Stimulated activated CD8-positive, alpha-beta memory T cell treated with anti-CD3 and anti-CD28 coated beads, Interleukin-7, amount 100 ng/mL, for 24 hours (primary cell): Measurements from ENCODE around the gene ITGA7.

ENCODE experiments used
- DNase-seq: peaks from one replicate; pipeline ENCODE4 v3.0.0-alpha.2; 2020; ENCODE audit warnings: low read depth

ITGA7 gene

DNA sequence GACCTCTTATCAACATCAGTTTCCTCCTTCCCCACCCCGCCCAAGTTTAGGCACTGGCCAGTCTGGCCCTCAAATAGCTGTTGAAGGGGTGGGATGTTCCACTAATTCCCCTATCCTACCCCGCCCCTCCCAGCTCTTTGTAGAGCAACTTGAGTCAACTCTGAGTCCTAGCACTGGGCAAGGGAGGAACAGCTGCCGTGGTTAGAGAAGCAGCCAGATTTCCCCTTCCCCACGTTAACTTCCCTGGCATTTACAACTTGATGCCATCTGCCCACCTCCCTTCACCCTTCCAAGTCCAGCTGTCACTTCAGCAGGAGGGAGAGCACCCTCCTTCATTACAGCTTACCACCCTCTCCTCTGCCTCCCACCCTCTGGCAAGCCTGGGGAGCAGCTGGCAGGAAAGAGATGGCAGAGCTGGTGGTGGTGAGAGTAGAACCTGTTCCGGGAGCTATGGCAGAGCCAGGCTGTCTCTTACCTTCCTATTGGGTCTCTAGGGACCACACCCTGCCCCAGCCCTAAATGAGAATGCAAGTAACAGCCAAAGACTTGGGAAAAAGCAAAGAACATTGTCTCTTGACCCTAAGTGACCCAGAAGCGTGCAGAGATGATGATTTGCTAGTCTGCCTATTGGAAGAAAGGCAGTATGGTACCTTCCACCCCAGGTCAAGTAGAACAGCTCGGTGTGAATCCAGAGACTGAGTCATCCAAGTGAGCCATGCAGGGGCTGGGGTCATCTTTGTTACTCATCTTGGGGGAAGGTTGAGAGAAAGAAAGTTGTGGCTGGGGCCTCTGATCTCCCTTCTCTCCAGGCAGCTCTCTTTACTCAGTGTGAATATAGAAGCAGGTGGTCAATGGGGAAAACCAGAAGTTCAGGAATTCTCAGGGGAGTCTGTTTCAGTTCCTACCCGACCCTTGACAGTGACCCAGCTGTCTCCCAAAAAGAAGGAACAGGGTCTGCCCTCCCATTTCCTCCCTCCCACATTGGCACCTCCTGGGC lies 9.6 kb upstream of the ITGA7 start:
- no peak for DNase-seq

DNA sequence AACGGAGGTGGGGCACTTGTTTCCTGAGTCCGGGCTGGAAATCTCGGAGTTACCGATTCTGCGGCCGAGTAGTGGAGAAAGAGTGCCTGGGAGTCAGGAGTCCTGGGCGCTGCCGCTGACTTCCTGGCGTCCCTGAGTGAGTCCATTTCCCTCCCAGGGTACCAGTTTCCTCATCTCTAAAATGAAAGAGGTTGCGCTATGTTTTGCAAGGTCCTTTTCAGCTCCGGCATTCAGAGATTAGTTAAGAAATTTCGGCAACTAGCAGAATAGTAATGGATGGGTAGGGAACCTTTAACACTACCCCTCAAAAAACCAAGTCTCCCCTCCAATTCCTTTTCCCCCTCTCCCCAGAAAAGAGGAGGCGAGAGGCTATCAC lies 8.9 kb upstream of the ITGA7 start:
- DNase-seq: no peak

DNA sequence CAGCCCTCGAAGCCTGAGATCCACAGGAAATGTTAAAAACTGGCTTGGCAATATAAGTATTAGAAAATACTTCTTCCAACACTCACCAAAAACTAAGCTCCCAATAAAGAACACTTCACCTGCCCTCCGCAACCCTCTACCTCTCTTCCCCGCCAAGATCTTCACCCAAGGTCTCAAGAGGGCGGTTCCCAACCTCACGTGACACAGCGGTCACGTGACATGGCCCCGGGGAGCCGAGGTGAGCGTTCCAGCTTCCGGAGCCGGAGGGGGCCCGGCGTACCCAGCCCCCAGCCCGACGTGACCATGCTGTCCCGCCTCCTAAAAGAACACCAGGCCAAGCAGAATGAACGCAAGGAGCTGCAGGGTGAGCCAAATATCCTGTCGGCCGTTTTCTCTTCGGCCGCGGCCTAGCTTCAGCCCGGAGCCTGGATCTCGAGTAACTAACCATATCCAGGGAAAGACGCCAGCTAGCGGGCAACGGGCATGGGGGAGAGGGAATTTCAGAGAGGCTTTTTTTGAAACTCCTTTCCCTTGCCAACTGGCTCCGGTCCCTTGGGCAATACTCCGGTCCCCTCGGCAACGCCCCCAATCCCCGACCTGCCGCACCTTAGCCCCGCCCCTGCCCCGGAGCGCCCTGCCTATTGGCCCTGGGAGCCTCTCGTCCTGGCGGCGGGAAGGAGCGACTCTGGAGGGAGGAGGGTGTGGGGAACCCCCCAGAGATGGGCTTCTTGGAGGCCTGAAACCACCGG lies 8.3 kb upstream of the ITGA7 start, which contains the start of gene BLOC1S1:
BLOC1S1 (plus strand) TSS at position 214 of the 749 bp plus-strand sequence; CDS start at position 220, 6 bp downstream.
- peak; percentile 92 for DNase-seq

DNA sequence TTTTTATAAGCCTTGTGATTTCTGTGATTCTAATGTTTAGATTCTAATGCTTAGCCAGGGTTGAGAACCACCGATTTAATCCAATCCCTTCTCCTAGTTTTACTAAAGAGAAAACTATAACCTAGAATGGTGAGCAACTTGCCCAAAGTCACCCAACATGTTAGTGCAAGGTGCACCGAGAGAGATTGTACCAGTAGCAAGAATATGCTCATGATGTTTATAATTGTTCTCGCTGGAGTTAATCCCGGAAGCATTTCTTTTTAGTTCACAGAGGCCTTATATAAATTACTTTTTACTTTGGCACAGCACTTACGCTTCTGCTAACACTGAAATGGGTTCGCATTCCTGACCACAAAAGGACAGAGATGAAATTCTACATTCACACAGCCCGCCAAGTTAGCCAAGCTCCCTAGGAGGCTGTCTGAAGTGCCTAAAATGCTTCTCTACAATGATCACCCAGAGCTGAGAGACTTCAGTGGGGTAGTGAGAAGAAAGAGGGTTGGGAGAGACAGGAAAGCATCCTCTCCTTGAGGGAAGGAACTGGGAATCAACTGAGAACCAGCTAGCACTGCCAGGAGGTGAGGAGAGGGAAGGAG lies 7.6 kb upstream of the ITGA7 start:
- no peak for DNase-seq

DNA sequence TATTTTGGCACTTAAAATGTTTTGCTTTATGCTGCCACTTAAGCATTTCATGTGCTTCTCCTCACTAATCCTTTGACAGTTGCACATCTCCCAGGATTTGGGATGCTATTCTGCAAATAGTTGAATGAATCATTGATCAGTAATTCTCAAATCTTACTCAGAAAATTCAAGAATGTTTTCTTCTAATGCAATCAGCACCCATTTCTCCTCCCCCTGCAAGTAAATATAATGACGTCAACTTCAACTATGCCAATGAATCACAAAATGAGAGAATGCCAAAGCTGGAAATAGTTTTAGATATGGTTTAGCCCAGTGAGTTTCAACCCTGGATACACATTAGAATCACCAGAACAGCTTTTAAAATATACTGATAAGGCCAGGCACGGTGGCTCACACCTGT lies 6.0 kb upstream of the ITGA7 start:
- DNase-seq: no peak

DNA sequence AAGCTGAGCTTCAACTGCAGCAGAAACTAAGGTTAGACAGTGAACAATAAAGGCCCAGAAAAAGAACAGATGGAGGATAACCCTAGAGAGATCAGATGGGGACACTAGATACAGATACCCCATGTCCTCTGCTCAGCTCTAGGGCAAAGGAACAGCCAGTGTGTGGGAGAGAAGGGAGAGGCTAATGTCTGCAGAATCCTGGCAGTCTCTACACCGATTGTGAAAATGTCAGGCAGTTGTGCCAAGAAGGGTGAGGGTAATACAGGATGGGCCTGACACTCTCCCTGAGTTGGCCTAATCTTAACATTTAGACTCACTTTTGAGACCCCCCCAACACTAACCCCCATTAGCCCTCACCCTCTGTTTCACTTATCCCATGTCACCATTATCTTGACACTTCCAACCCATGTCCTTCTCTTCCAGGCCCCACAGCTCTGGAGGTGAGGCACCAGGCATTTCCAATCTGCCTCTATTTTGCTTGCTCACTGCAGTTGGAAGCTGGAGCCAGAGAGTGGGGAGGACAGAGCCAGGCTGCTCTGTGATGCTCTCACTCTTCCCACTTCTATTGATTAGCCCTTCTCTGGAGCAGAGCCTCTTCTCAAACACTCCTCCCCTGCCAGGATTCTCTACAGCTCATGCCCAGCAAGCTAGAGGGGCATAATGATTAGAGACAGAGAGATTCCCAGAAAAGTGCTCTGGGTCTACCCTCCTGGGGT lies 5.2 kb upstream of the ITGA7 start:
- no peak for DNase-seq

DNA sequence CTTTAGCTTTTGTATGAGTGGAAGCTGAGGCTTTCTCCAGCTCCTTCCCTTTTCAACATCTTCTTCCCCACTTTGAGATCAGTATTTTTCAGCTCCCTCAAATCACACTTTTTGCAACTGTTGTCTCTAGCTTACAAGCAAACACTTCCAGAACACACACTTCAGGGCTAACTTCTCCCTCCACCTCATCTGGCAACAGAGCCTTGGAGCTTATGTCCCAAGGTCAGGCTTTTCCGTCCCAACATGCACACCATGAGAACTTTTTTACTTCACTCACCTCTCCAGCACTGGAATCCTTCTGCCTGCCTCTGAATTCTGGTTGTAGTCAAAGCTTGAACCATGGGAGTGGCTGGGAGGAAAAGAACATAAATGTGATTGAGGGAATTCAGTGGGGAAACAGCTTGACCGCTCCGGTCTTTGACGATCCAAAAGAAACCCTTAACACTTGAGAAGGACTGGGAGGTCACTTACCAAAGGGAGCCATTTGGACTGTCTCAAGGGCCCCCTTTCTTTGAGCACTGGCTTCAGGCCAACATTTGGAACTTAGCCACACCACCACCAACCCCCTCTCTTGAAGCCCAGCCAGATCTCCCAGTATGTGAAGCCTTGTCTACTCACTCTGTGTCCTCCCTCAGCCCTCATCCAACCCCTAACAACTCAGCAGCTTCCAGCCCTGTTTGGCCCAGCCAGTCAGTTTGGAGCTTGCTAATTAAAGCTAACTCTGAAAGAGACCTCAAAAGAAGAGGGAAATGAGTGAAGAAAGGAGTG lies 4.3 kb upstream of the ITGA7 start:
- DNase-seq: no peak

DNA sequence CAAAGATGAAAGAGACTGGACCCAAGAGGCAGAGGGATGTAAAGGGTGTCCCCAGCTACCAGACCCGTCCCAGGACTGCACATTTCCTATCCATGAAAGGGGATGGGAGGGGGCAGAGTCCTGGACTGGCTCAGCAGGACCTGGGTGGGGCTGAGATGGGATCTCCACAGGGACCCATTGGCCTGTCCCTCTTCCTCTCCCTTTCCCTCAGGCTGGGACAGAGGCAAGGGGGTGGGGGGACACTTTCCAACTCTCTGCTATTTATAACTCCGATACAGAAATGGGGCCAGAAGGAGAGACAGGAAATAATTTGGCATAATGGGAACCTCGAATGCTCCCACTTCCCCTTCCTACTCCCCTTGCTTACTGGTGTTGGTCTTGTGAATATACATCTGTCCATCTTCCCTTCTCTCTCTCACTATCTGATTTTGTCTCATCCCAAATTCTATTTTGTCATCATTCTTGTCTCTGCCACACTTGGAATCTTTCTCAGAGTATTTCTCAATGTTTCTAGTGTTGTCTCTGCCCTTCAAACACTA lies 1.1 kb upstream of the ITGA7 start:
- DNase-seq: no peak

DNA sequence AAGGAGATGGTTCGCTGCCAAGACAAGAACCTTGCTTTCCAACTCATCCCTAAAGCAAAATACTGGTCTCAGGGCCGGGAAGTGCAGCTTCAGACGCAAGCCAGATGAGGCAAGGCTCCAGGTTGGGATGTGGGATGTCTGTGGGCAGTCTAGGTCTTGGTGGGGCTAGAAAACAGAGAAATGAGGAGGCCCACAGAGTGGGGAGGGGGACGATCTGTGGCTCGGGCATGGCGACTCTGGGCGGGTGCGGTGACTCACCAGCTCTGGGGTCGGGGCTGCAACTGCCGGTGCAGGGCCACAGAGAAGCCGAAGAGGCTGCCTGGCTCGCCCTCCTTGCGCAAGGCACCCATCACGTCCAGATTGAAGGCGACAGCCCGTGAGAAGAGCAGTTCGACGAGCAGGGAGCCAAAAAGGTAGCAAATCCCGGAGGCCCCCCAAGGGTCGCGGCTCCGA lies 459 bp downstream of the ITGA7 start:
- no peak for DNase-seq

DNA sequence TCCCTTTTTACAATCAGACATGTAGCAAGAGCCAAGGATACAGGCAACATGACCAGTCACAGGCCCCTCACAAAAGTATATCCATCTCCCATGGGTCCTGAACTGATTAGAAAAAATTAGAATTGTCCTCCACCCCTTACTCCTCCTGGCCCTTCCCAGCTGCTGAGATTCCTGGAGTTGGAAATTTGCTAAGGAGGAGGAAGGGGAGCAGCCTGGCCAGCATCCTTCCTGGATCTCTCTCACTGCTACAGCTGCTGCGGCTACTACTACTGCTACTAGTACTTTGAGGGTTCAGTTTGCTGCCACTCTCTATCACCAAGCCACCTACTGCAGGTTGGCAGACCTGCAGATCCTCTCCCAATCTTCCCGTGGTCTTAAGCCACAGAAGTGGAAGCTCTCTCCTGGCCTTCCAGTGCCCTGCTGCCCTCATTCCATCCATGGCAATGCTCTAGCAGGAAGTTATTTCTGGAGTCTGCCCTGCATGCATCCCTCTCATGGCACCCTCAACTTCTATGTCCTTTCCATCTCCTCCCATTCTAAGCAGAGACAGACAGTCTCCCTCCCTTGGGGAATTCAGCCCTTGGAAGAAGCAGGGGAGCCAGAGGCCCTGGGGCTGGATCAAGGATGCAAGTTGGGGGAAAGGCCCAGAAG lies 1.0 kb downstream of the ITGA7 start:
- no peak for DNase-seq

DNA sequence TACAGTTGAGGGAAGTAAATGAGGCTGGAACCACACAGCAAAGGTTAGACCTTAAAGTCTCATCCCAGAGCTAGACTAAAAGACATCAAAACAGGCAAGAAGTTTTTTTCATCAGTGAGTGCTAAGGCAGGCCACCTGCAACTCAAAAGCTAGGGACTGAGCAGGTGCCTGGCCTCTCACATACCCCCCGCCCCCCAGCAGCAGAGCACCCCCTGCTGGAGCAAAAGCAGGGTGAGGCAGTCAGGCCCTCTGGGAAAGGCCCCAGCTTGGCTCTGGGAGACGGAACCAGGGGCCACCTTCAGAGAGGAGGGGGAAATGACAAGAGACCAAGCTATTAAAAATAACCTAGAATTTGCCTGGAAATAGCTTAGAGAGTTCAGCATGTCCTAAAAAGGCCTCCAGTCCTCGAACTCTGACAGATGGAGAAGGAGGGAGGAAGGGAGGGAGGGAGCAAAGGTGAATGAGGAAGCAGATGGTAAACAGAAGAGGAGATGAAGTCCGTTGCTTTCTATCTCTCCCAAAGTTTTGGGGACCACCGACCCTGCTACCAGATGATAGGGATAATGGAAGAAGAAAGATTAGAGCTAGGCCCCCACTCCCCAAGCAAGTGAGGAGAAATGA lies 1.8 kb downstream of the ITGA7 start:
- DNase-seq: no peak

DNA sequence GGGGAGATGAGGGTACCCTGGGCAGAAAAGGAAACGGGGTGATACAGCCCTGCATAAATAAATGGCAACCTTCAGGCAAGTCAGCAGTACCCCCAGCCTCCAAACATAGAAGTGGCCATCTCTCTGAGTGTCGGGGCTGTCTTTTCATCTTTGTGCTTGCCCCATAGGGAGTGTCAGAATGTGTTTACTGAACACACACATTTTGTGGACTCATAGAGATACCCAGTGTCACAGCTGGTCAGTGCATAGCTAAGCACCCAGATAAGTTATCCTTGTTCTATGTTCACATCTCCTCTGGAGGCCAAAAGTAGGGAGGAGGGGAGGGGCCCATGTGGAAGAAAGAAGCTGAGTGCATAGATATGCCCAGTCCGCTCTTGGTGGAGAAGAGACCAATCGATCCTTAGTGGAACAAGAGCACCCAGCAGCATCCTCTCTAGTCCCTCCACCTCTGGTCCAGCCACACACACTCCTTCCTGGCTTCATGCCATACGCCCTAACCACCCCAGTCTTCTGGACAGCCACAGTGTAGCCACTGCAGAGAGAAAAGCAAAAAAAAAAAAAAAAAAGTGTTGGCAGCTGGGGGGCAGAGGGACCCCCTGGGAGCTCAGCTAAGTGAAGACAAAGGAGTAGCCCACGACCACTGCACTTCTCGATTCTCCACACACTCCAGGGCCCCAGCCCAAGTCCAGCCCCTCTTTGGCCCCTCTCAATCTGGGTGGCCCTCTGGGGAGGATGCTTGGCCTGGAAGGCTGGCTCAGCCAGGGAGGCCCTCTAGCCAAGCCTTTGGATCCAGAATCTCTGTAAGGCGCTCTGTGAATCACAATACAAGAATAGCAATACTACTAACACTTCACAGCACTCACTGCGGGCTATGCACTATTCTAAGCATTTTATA lies 2.6 kb downstream of the ITGA7 start:
- no peak for DNase-seq

DNA sequence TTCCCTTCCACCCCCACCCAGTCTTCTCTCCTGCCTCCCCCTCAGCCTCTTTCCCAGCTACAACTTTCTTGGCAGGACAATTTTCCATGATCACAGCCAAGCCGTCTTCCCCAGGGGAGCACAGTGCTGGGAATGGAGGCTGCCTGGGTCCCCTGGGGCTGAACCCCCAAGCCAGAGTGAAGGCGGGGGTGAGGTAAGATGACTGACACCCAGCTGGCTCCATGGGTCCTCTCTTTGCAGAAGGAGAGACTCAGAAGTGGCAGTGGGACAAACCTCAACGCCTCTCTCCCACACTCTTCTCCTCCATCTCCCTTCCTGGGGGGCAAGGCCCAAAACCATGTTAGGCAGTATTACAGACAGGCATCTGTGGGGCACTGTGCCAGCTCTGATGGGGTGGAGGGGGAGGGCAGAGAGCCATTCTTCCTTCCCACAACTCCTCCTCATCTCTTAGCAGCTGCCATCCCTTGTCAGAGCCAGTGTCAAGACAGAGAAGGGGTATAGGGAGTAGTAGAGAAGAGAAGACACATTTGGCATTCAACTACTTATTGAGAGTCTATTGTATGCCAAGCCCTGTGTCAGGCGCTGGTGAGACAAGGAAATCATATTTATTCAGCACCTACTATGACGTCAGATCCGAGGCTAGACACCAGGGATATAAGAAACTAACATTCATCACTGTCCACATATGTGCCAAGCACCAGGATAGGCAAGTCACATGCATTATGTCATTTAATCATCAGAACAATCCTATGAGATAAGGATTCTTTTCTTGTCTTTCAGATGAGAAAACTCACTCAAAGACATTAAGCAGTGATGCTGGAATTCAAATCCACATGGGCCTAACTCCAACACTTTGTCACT lies 3.6 kb downstream of the ITGA7 start:
- DNase-seq: no peak

DNA sequence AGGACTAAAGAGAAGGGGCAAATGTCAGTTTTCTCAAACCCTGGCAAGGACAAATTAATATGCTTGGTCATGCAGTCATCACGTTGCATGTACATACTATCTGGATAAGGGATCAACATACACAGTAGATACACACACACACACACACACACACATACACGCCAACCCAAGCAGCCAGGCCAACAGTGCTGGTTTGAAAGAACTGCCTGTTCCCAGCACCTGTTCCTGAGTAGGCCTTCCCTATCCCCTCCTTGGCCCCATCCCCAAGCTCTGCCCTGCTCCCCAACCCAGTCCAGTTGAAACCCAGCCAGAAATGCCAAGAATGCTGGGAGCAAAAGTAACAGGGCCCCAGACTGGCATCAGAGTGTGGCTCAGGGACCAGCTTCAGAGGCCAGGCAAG lies 4.4 kb downstream of the ITGA7 start:
- DNase-seq: no peak

DNA sequence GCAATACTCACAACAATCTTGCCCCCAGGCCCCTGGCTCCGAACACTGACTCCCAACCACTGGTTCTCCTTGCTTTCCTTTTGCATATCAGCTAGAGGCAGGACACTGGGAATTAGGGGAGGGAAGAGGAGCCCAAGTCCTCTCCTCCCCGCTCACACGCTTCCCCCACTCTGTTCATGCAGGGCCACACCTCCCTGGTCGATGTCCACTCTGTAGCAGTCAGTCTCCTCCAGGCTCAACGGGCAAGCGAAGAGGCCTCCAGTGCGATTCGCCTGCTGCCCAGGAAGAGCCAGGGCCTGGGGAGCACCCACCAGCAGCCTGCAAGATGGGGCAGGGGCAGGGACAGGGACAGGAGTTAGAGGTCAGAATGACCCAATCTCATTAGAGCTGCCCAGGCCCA lies 4.8 kb downstream of the ITGA7 start:
- DNase-seq: no peak

DNA sequence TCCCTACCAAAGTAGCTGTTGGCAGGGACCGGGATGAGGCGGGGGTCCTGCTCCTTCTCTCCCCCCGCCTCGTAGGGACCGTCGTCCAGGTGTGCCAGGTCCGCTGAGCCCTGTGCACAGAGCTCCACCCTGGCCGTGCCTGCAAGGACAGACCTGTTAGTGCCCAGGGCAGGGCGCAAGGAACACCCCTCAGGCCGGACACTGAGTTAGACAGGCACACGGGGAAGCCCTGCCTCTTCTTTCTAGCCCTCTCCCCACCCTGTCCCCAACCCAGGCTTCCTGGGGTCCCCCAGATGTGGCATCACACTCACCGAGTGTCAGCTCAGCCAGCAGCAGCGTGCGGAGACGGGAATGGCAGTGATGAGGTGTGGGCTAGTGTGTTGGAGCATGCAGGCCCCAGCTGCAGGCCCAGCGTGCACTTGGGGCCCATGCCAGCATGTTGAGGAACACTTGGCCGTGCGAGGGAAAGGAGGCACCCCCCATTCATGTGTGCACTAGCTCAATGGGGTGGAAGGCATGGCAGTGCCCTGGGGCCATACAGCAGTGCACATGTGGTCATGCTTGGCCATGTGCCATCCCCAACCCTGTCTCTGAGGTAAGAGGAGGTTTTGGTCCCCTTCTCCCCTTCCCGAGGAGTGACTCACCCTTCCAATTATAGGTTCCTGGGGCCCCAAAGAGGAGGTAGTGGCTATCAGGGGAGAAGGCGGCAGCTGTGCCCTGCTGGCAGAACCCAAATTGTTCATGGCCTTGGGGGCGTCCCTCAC lies 7.3 kb downstream of the ITGA7 start:
- no peak for DNase-seq

DNA sequence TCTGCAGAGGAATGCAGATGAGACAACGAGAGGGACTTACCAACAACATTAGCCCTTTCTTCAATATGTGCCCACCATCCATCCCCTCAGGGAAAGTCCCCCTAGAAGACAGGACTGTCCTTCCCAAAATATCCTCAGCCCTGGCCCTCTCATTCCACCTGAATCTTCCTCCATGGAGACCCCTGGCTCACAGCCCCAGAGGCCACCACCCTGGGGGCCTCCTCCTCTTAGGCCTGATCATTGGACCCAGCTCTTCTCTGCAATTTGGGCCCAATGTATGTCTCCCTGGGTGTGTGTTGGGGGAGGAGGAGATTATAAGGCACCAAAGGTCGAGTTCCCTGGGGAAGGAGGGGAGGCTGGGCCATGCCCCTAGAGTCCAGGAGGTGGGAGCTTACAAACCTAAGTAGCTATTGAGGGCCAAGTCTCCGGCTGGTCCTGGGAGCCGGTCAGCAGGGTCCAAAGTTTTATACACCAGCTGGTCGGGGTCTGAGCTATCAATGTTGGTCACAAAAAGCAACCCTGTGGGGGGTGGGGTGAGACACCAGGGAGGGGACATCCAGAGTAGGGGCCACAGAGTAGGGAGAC lies 8.1 kb downstream of the ITGA7 start:
- no peak for DNase-seq
